ENCODE measurements around the gene PDE7B.

Gene PDE7B

DNA sequence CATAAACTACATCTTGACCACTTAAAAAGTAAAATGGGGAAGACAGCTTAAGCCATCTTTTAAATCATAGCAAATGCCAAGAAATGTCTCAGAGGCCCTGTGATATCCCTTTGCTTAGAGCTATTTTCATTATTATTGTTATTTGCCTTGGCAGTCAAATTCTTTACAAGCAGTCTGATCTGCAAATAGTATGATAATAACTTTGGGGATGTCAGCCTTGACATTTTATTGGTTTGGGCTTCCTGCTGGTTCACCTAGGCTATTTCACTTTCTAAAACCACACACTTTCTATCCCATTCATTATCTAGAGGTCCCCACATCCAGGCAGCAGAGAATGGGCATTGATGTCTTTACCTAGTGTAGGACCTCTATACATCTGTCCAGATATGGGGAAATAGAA is 125.1 kb downstream of the PDE7B start:
- no peak overlapping the region for H2AFZ ChIP-seq (ENCODE audit: insufficient read depth, low read length, poor library complexity)
- H3K4me2 ChIP-seq (ENCODE audit: low read length) = no peak overlapping the region
- H2BK12ac ChIP-seq (ENCODE audit: low read length) = no peak overlapping the region

DNA sequence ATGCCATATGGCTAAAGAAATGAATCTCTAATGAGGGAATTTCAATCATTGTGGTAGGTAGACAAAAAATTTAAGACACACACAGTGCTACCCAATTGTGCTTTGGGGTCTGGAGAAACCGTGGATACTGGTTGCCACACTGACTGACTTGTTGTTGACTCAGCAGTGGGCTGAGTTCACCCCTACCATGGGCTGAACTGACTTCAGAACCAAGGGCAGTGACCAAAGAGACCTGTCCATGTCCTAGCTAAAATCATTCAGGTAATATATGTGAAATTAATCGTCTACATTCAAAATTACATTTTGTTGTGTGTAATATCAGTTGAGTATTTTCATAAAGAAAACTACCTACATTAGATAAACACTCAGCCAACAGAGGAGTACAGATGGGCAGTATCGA is 131.6 kb downstream of the PDE7B start:
- no peak overlapping the region for H3K27ac ChIP-seq (ENCODE audit: low read depth, low read length)
- no peak overlapping the region for H4K8ac ChIP-seq (ENCODE audit: low read depth, low read length)
- no peaks in the 10 kb centered on the region for H3K27me3 ChIP-seq (ENCODE audit: insufficient read depth, low read length)
- H4K12ac ChIP-seq (ENCODE audit: low read depth, low read length) = no peak overlapping the region
- no peak overlapping the region for H3K4ac ChIP-seq (ENCODE audit: low read depth, low read length)
- H3K23ac ChIP-seq (ENCODE audit: low read length) = no peak overlapping the region
- H2AK5ac ChIP-seq (ENCODE audit: low read length) = no peak overlapping the region
- H4K91ac ChIP-seq (ENCODE audit: low read depth, low read length) = no peak overlapping the region
- H3K79me1 ChIP-seq (ENCODE audit: low read length) = no peaks in the 10 kb centered on the region
- H3K36me3 ChIP-seq (ENCODE audit: control insufficient read depth in 1 of 2, insufficient read depth in 2 of 2, low read length in 2 of 2) = no peaks in the 10 kb centered on the region
- H3K9me3 ChIP-seq (ENCODE audit: insufficient read depth, low read depth, low read length) = no peaks in the 10 kb centered on the region
- no peak overlapping the region for H3K4me2 ChIP-seq (ENCODE audit: low read length)
- no peak overlapping the region for H2BK12ac ChIP-seq (ENCODE audit: low read length)
- no peaks in the 10 kb centered on the region for H3K79me2 ChIP-seq (ENCODE audit: control insufficient read depth, insufficient read depth, low read length, poor library complexity)
- H3K4me3 ChIP-seq (ENCODE audit: low read depth, low read length) = no peak overlapping the region
- H2BK120ac ChIP-seq (ENCODE audit: insufficient read depth, low read length, poor library complexity) = no peak overlapping the region
- H3K18ac ChIP-seq (ENCODE audit: low read length) = no peak overlapping the region
- H2BK5ac ChIP-seq (ENCODE audit: low read depth, low read length, poor library complexity) = no peak overlapping the region
- no peak overlapping the region for H3K9ac ChIP-seq (ENCODE audit: low read length)
- no CpG with 5 or more reads among the region's 3 CpGs for WGBS (ENCODE audit: extremely low coverage, insufficient coverage, insufficient read length)
- H3K4me1 ChIP-seq (ENCODE audit: control insufficient read depth in 1 of 2, insufficient read depth in 2 of 2, low read length in 2 of 2) = no peaks in the 10 kb centered on the region
- no peak for DNase-seq
- H3K14ac ChIP-seq (ENCODE audit: low read length) = no peak overlapping the region
- no peak overlapping the region for H2AFZ ChIP-seq (ENCODE audit: insufficient read depth, low read length, poor library complexity)

More for the DNA sequence above, 125.1 kb downstream of the PDE7B start:
- Histone ChIP-seq H2BK5ac (ENCODE audit: low read depth, low read length, poor library complexity) (no peak overlapping the region), H3K14ac (ENCODE audit: low read length) (no peak overlapping the region), H3K4ac (ENCODE audit: low read depth, low read length) (no peak overlapping the region), H2AK5ac (ENCODE audit: low read length) (no peak overlapping the region), H4K91ac (ENCODE audit: low read depth, low read length) (no peak overlapping the region), H3K9me3 (ENCODE audit: insufficient read depth, low read depth, low read length) (no peaks in the 10 kb centered on the region), H3K4me1 (ENCODE audit: control insufficient read depth in 1 of 2, insufficient read depth in 2 of 2, low read length in 2 of 2) (no peaks in the 10 kb centered on the region), H3K79me2 (ENCODE audit: control insufficient read depth, insufficient read depth, low read length, poor library complexity) (no peaks in the 10 kb centered on the region), H3K27ac (ENCODE audit: low read depth, low read length) (no peak overlapping the region), H4K8ac (ENCODE audit: low read depth, low read length) (no peak overlapping the region), H3K36me3 (ENCODE audit: control insufficient read depth in 1 of 2, insufficient read depth in 2 of 2, low read length in 2 of 2) (no peaks in the 10 kb centered on the region), H4K12ac (ENCODE audit: low read depth, low read length) (no peak overlapping the region), H3K27me3 (ENCODE audit: insufficient read depth, low read length) (no peaks in the 10 kb centered on the region), H3K79me1 (ENCODE audit: low read length) (no peaks in the 10 kb centered on the region), H2BK120ac (ENCODE audit: insufficient read depth, low read length, poor library complexity) (no peak overlapping the region), H3K23ac (ENCODE audit: low read length) (no peak overlapping the region), H3K4me3 (ENCODE audit: low read depth, low read length) (no peak overlapping the region), H3K9ac (ENCODE audit: low read length) (no peak overlapping the region), H3K18ac (ENCODE audit: low read length) (no peak overlapping the region)
- no peak for DNase-seq

DNA sequence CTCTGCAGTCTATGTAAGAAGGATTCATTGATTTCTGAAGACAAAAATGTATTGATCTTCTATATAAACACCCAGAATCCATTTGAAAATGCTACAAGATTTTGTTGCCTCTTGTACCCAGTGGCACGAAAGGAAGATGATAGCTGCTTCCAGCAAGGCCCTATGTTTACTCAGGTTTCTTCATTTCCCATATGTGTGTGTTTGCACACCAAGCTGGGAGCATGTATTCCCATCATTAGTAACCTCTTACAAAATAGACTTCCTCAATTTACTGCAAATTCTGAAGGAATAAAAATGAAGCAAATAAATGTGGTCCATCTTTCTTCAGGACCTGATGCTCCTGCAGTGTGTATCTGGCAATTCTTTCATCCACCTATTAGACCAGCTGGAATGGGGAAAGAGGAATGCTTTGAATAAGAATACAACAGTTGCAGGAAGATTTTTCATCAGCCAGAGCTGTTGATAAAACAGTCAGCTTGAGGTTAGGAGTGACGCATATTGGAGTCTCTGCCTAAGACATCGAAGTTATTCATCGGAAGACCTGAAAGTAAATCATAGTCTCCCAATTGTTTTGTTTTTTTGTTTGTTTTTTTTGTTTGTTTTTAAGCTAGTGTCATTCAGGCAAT is 132.3 kb downstream of the PDE7B start:
- WGBS (ENCODE audit: extremely low coverage, insufficient coverage, insufficient read length) = no CpG with 5 or more reads among the region's 4 CpGs
- Histone ChIP-seq H3K4me2 (ENCODE audit: low read length) (no peak overlapping the region), H3K79me2 (ENCODE audit: control insufficient read depth, insufficient read depth, low read length, poor library complexity) (no peaks in the 10 kb centered on the region), H4K91ac (ENCODE audit: low read depth, low read length) (no peak overlapping the region), H3K4me1 (ENCODE audit: control insufficient read depth in 1 of 2, insufficient read depth in 2 of 2, low read length in 2 of 2) (no peaks in the 10 kb centered on the region), H2AK5ac (ENCODE audit: low read length) (no peak overlapping the region), H3K9ac (ENCODE audit: low read length) (no peak overlapping the region), H4K12ac (ENCODE audit: low read depth, low read length) (no peak overlapping the region), H3K4ac (ENCODE audit: low read depth, low read length) (no peak overlapping the region), H2BK120ac (ENCODE audit: insufficient read depth, low read length, poor library complexity) (no peak overlapping the region), H3K14ac (ENCODE audit: low read length) (no peak overlapping the region), H3K27ac (ENCODE audit: low read depth, low read length) (no peak overlapping the region), H3K23ac (ENCODE audit: low read length) (no peak overlapping the region), H3K36me3 (ENCODE audit: control insufficient read depth in 1 of 2, insufficient read depth in 2 of 2, low read length in 2 of 2) (no peaks in the 10 kb centered on the region), H3K4me3 (ENCODE audit: low read depth, low read length) (no peak overlapping the region), H3K18ac (ENCODE audit: low read length) (no peak overlapping the region), H4K8ac (ENCODE audit: low read depth, low read length) (no peak overlapping the region), H3K79me1 (ENCODE audit: low read length) (no peaks in the 10 kb centered on the region), H2BK12ac (ENCODE audit: low read length) (no peak overlapping the region), H2AFZ (ENCODE audit: insufficient read depth, low read length, poor library complexity) (no peak overlapping the region), H3K9me3 (ENCODE audit: insufficient read depth, low read depth, low read length) (no peaks in the 10 kb centered on the region), H3K27me3 (ENCODE audit: insufficient read depth, low read length) (no peaks in the 10 kb centered on the region), H2BK5ac (ENCODE audit: low read depth, low read length, poor library complexity) (no peak overlapping the region)
- DNase-seq = no peak

DNA sequence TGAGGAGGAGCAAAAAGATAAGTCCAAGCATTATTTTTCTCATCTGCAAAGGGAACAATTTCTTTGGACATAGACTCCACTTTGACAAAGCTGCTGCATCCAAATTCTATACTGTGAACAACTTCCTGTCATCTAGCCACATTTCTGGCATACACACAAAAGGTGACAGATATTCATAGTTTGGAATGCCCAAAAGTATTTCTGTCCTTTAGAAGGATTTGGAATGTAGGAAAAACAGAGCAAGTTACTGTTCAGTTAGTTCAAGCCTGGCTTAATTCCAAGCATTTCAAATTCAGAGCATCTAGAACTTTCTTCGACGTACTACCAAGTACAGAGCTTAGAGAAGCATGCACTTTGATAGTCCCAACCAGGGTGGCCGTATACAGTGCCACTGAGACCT is 134.0 kb downstream of the PDE7B start:
- Histone ChIP-seq H4K8ac (ENCODE audit: low read depth, low read length) (no peak overlapping the region), H3K4me2 (ENCODE audit: low read length) (no peak overlapping the region), H3K27ac (ENCODE audit: low read depth, low read length) (no peak overlapping the region), H3K14ac (ENCODE audit: low read length) (no peak overlapping the region), H3K4ac (ENCODE audit: low read depth, low read length) (no peak overlapping the region), H2AFZ (ENCODE audit: insufficient read depth, low read length, poor library complexity) (no peak overlapping the region), H4K91ac (ENCODE audit: low read depth, low read length) (no peak overlapping the region), H2AK5ac (ENCODE audit: low read length) (no peak overlapping the region), H3K18ac (ENCODE audit: low read length) (no peak overlapping the region), H3K9me3 (ENCODE audit: insufficient read depth, low read depth, low read length) (no peaks in the 10 kb centered on the region), H2BK120ac (ENCODE audit: insufficient read depth, low read length, poor library complexity) (no peak overlapping the region), H3K27me3 (ENCODE audit: insufficient read depth, low read length) (no peaks in the 10 kb centered on the region), H3K9ac (ENCODE audit: low read length) (no peak overlapping the region), H3K36me3 (ENCODE audit: control insufficient read depth in 1 of 2, insufficient read depth in 2 of 2, low read length in 2 of 2) (no peaks in the 10 kb centered on the region), H3K4me1 (ENCODE audit: control insufficient read depth in 1 of 2, insufficient read depth in 2 of 2, low read length in 2 of 2) (no peaks in the 10 kb centered on the region), H3K79me1 (ENCODE audit: low read length) (no peaks in the 10 kb centered on the region), H3K79me2 (ENCODE audit: control insufficient read depth, insufficient read depth, low read length, poor library complexity) (no peaks in the 10 kb centered on the region), H3K23ac (ENCODE audit: low read length) (no peak overlapping the region), H2BK5ac (ENCODE audit: low read depth, low read length, poor library complexity) (no peak overlapping the region), H2BK12ac (ENCODE audit: low read length) (no peak overlapping the region), H3K4me3 (ENCODE audit: low read depth, low read length) (no peak overlapping the region), H4K12ac (ENCODE audit: low read depth, low read length) (no peak overlapping the region)
- no CpG with 5 or more reads among the region's 3 CpGs for WGBS (ENCODE audit: extremely low coverage, insufficient coverage, insufficient read length)
- peak in 1 of 2 donors; percentile 50 for DNase-seq
